Measurements from ENCODE around the gene CES2. TPM values are rescaled to one million over a fixed set of nuclear protein-coding genes. Genes with fewer than 3 reads are reported as not detected.
"Not testable (repeated sequence)": the region's sequence is repeated elsewhere in the genome, so short reads cannot be mapped to it uniquely, and the experiment has no call there.

CES2 gene, protein sequence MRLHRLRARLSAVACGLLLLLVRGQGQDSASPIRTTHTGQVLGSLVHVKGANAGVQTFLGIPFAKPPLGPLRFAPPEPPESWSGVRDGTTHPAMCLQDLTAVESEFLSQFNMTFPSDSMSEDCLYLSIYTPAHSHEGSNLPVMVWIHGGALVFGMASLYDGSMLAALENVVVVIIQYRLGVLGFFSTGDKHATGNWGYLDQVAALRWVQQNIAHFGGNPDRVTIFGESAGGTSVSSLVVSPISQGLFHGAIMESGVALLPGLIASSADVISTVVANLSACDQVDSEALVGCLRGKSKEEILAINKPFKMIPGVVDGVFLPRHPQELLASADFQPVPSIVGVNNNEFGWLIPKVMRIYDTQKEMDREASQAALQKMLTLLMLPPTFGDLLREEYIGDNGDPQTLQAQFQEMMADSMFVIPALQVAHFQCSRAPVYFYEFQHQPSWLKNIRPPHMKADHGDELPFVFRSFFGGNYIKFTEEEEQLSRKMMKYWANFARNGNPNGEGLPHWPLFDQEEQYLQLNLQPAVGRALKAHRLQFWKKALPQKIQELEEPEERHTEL
- 13.1 and 16.2 TPM in 2 replicates for total RNA-seq

DNA sequence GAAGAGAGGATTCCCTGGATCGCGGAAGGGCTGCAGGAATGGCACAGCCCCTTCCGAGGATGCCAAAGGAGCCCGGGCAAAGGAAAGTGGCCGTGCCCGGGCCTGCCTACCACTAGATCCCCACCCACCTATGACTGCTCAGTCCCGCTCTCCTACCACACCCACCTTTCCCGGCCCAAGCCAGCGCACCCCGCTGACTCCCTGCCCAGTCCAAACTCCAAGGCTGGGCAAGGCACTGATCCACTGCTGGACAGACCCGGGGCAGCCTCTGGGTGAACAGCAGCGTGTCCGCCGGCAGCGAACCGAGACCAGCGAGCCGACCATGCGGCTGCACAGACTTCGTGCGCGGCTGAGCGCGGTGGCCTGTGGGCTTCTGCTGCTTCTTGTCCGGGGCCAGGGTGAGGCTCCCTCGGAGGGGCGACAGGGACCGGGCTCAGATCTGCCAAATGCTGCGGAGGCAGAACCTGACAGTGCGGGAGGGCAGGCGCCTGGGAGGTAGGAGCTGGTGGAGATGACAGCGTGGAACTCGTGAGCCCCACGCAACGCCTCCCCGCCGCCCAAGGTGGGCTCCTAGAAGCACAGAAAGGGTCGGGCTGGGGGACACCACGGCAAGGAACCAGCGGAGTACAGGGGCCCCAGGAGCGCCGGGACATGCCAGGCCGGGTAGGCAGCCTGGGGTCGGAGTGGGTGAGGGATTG lies at the start of gene CES2:
Gene CES2, plus strand, starts transcription at position 203 of the 698 bp plus-strand sequence. Its CDS starts 120 bp downstream, at position 323.
- DNase-seq (ENCODE audit: low read depth in 2 of 2), result peak in 1 of 2 donors; percentile 38

DNA sequence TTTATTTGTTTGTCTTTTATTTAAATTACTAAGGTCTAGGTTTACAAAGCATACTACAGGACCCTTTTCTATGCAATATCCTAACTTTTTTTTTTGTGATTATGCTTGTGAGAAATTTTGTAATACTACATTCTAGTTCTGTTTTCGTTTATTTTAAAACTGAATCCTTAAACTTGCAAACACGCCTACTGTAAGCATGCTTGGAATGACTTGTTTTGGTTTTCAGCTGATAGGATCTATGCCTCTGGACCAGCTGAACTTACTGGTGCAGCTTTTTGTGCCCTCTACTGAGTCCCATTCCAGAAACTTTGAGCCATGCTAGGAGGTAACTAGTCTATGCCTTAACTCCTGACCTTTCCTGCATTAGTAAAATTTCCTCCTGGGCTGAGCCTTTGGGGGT lies 49.0 kb upstream of the CES2 start:
- DNase-seq (ENCODE audit: low read depth in 2 of 2), result no peak

DNA sequence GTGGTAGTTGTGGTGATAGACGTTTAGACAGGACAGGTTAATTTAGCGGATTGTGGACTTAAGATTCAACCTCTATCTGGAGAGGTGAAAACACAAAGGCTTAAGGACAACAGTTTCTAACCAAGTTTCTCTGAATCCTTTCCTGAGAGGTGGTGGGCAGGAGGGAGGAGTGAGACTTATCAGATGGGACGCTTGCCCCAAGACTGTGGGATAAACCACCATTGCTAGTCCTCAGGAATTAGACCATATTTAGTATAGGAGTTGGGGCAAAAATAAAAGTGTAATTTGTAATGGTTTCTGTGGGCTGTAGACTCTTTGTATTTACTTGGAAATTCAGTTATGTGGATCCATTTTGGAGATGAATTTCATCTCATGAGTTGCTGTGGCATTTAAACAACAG lies 48.4 kb upstream of the CES2 start:
- DNase-seq (ENCODE audit: low read depth in 2 of 2), result no peak

DNA sequence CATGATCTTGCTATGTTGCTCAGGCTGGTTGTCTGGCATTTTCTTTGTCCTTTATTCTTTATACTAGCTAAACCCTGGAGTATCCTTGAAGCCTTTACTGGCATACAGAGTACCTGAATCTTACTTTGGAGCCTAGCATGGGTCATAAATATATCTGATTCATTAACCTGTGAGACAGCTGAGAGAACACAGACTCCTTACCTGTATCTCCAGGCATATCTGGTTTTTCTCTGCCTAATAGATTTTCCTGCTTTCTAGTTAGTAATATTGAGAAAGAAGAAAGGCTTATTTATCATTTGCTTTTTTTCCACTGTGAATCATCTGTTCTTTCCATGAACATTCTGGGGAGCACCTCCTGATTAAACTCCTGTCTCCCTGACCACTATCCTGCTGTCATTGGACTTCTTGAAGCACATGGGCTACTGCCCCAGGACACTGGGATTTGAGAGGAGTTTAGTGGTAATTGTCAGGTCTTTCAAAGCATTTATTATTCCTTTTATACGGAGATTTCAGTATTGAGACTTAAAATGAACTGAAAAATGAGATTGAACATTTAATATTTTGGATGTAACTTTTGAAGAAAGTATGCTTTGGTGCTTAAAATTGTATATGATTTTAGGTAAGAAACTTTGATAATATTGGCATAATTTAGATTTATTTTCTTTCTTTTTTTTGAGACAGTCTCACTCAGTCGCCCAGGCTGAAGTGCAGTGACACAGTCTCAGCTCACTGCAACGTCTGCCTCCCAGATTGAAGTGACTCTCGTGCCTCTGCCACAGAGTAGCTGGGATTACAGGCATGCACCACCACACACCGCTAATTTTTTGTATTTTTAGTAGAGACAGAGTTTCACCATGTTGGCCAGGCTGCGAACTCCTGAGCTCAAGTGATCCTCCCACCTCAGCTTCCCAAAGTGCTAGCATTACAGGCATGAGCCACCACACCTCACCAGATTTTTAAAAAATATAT lies 46.4 kb upstream of the CES2 start:
- DNase-seq (ENCODE audit: low read depth in 2 of 2), result no peak

DNA sequence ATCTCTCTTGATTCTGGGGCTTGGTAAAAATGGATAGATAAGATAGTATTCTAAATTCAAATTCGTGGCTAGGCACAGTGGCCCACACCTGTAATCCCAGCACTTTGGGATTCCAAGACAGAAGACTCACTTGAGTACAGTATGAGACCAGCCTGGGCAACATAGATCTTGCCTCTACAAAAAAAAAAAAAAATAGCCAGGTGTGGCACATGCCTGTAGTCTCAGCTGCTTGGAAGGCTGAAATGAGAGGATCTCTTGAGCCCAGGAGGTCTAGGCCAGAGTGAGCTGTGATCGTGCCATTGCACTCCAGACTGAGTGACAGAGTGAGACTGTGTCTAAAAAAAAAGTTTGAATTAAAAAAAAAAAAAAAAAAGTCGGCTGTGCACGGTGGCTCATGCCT lies 45.7 kb upstream of the CES2 start:
- no peak for DNase-seq (ENCODE audit: low read depth in 2 of 2)

DNA sequence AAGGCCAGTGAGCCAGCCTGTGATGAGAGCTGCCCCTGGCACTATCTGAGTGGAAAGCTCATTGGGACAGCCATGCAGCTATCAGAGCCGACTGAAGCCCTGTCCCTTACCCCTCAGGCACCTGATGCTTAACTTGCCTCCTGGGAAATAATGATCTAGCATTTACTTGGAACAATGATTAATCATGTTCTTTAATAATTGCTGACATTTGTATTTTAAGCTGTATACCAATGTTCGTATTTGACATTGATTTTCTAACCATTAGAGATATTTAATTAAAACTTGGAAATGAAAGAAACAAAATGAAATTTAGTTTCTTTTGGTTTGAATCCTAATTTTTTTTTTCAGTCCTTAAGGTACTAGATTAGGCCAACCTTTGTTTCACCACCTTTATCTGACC lies 44.5 kb upstream of the CES2 start:
- no peak for DNase-seq (ENCODE audit: low read depth in 2 of 2)

DNA sequence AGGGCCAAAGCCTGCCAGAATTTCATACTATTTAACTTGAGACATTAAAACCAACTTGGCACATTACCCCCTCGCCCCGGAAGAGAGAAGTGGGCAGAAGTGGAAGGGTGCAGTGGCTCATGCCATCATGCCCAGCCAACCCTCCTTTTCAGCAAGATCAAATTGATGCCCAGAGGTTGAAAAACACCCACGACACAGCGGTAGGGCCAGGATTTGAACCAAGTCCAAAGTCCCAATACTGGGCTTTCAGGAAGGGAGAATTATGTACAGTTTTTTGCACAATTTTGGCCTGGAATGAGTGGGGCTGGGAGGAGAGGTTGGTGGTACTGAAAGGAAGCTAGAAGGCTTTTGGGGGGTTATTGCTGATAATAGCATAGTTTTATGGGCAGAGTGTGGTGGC lies 44.0 kb upstream of the CES2 start:
- DNase-seq (ENCODE audit: low read depth in 2 of 2), result no peak

DNA sequence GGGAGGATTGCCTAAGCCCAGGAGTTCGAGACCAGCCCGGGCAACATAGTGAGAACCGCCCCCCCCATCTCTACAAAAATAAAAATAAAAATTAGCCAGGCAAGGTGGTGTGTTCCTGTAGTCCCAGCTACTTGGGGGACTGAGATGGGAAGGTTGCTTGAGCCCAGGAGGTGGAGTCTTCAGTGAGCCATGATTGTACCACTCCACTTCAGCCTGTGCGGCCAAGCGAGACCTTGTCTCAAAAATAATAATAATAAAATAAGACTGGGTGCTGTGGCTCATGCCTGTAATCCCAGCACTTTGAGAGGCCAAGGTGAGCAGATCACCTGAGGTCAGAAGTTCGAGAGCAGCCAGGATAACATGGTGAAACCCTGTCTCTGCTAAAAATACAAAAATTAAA lies 43.5 kb upstream of the CES2 start:
- no peak for DNase-seq (ENCODE audit: low read depth in 2 of 2)

DNA sequence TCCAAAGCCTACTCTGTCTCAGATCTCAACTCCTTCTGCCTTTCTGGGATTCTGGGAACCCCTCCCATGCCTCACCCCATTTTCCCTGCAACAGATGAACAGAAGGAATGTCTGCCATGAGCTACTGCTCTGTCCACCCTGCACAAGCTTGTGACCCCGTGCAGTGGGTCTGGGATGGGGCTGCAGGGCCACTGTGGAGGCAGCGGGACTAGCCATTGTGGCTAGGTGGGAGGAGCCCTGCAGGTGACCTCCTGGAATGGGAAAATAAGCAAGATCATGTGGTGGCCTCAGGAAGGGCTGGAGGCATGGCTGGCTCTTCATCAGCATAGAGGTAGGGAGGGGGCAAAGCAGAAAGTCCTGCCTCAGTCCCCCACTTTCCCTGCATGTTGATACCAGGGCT lies 41.3 kb upstream of the CES2 start:
- no peak for DNase-seq (ENCODE audit: low read depth in 2 of 2)

DNA sequence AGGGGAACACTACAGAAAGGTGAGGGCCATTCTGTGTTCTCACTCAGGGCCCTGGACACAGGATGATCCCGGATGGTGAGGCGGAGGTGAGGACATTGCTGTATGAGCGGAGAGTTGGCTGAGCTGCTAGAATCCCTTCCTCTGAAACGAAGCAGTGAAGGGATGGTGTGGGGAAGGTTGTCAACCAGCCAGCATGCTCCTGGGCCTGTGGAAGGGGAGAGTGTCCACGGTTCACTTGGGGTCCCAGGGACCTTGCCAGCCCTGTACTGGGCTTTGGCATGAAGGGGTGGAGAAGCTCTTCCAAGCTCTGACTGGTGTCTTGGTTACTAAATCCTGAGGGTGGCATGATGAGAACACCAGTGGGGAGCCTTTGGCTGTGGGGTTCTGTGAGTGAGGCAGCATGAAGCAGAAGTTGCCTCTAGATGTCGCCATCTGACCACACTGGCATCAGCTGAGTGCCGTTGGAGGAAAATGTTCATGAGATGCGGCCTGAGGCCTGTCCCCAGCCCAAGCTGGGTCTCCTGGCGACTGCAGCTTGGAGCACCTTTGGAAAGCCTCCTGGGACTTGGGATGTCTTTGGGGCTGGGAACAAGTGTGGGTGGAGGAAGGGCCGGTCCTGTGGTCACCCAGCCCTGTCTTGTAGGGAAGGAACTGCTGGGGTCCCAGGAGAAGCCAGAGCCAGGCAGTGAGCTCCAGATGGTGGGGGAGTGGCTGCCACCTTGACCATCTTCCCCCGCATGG lies 40.2 kb upstream of the CES2 start:
- DNase-seq (ENCODE audit: low read depth in 2 of 2), result peak; percentile 56 to 74

DNA sequence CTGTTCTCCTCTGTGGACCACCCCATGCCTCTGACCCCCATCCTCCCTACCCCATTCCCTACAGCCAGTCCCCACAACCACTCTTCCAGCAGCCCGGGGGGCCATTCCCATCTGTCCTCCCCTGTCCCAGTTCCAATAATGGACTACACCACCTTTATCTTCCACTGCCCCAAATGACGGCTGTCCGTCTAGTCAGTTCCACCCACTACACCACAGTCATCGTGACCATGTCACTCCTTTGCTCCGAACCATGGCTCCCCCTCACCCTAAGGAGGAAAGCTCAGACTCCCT lies 39.7 kb upstream of the CES2 start:
- no peak for DNase-seq (ENCODE audit: low read depth in 2 of 2)

DNA sequence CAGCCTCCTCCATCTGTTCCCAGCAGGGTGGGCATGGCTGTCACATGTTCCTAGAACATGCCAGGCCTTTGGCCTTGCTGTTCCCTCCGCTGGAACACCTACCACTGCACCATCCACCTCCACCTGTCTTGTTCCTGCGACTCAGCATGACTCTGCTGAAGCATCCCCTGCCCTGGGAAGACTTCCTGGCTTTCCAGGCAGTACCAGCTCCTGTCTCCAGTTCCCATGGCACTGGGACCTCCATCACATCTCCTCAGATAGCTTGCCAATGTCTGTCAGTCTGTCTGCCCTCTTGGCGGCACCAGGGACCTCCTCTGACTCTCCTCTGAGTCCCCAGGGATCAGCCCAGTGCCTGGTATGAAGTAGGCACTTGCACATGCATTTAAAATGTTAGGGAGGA lies 39.3 kb upstream of the CES2 start:
- DNase-seq (ENCODE audit: low read depth in 2 of 2), result no peak

DNA sequence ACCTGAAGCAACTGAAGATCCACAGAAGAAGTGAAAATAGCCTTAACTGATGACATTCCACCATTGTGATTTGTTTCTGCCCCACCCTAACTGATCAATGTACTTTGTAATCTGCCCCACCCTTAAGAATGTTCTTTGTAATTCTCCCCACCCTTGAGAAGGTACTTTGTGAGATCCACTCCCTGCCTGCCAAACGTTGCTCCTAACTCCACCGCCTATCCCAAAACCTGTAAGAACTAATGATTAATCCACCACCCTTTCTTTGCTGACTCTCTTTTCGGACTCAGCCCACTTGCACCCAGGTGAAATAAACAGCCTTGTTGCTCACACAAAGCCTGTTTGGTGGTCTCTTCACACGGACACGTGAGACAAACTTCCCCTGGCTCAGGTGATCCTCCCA lies 38.6 kb upstream of the CES2 start:
- not testable (repeated sequence) for DNase-seq (ENCODE audit: low read depth in 2 of 2)

DNA sequence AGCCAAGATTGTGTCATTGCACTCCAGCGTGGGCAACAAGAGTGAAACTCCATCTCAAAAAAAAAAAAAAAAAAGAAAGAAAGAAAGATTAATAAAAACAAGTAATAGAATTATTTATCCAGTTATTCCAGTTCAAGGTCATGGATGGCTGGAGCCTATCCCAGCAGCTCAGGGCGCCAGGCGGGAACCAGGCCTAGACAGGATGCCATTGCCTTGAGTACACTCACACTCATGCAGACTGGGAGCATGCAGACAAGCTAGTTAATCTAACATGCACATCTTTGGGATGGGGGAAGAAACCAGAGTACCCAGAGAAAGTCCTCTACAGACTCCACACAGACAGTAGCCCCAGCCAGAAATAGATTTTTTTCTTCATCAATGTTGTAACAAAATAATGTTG lies 37.1 kb upstream of the CES2 start:
- DNase-seq (ENCODE audit: low read depth in 2 of 2), result no peak

DNA sequence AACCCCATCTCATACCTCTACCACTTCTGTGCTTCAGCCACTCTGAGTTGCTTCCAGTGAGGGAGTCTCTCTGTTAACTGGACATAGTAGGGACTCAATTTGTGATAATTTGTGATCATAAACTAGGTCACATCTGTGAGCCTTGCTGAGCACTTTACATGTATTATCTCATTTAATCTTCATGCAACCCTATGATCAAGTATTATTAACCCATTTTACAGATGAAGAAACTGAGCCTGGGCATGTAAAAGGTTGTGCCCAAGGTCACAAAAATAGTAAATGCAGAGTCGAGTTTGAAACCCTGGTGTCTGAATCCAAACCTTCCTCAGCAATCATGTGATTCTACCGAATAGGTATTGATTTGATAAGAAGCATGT lies 36.4 kb upstream of the CES2 start:
- no peak for DNase-seq (ENCODE audit: low read depth in 2 of 2)

DNA sequence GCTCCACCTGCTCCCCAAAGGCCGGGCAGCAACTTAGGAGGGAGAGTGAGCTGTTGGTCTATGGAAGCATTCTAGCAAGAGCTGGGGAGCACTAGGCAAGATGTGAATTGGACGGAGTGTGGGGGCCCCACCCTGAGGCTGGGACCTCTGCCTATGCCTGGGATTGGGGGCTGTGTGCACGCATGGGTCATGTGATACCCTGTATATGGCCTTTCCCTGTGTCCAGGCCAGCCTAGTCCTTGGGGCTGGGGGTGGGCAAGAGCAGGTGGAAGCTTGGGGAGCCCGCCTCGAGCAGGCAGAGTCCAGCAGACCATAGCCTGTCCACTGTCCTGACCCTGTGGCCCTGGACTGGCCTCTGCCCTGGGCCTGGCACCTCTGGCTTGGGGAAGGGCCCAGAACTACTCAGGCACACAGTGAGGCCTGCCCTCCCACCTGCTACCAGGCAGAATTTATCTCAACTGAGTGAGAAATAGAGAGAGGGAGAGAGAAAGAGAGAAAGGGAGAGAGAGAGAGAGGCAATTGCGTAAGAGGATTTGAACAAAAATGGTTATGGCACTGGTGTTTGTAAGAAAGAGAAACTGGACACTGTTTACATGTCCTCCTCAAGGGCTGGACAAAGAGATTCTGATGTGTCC lies 35.9 kb upstream of the CES2 start:
- DNase-seq (ENCODE audit: low read depth in 2 of 2), result no peak

DNA sequence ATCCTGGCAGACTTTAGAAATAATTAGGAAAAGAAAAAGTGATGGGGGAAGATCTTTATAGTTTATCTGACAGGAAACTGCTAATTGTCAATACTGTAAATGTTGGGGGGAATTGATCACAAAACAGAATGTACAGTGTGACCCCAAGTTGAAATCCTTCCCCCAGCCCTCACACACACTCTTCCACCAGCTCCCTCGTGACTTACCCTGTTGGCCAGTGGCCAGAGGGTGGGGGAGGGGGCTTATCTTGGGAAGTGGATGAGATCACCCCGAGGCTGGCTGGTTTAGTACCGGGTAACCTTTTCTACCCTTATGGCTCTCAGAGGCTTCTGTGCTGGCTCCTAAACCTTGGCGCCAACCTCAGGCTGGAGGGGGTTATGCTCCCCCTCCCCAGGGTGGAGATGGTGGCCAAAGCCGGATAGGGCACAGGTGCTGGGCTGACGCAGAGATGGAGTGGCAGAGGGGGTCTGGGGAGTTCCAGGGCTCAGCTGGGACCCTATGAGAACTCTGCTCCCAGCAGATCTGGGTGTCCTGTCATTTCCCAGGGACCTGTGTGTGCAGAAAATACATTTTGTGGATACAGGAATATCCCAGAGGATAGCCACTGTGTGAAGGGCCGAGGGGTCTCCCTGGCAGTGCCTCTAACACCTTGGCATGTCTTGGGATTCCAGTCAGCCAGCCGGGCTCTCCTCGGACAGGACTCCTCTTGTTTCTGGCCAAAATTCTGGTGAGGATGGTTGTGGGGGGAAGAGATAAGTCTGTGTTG lies 35.2 kb upstream of the CES2 start:
- DNase-seq (ENCODE audit: low read depth in 2 of 2), result peak in 1 of 2 donors; percentile 61

DNA sequence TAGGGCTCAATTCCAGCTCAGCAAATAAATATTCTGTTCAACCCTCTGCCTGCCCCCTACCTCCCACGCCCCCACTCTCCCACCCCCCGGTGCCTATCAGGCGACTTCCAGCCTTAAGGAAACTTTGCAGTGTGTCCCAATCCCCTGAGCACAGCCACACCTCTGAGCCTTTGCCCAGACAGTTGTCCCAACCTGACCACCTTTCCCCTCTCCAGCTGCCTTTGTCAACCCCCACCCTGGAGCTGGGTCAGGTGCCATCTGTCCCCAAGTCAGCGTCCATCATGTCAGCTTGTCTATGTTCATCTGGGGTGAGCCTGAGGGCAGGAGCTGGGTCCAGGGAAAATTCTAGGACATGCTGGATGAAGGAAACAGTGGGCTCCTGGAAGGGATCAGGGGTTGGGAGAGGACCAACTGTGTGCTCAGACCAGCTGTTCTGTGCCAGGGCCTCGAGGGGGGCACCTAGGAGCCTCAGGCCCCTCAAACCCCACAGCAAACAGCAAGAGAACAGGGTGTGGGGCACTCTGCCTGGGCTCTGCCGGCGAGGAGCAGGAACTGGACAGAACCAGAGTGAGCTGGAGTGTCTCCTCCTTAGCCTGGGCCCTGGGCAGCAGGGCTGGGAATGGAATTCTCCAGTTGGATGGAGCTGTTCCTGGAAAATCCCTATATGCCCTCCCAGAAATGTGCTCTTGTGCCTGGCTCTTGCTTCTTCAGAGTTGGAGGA lies 34.4 kb upstream of the CES2 start:
- no peak for DNase-seq (ENCODE audit: low read depth in 2 of 2)

DNA sequence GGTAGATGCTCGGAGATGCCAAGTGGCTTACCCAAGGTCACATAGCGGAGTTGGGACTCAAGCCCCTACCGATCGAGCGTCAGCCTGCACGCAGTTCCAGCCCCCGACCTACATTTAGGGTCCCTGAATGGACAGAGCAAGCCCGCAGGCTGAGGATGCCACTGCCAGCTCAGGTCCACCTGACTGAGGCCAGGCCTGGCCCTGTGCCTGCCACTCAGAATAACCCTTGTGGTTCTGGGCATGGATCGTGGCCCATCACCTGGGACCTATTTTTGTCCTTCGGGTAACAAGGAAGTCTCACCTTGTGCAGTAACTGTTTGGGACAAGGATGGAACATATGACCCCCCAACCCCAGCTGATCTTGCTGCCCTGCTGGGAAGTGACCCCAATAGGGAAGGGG lies 33.7 kb upstream of the CES2 start:
- DNase-seq (ENCODE audit: low read depth in 2 of 2), result no peak
